ENCODE data around the gene RORC. TPM values are rescaled to one million over a fixed set of nuclear protein-coding genes. Genes with fewer than 3 reads are reported as not detected.
A peak's percentile ranks its signal among the peaks of the same experiment; 100 is the strongest.

Gene RORC
- total and polyA plus RNA-seq, 2 donors (not counting 1 experiment from before 2014, with no cell fraction given), result 0.17 TPM; not detected in 1

DNA sequence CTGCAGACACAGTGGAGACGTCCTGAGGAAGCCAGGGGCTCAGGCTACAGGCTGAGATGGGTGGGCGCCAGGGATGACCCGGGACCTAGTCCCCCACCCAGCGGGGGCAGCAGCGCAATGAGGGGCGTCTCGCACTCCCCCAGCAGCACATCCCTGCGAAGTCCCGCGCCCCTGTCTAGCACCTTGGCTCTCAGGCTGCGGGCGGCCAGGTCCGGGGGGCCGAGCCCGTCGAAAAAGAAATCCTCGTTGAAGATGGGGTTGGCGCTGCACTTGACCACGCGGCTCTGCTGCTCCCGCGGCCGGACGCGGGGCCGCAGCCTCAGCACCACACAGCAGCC, 6.3 kb upstream of the RORC start:
- Histone ChIP-seq H2AFZ (ENCODE audit: low read length) (no peak overlapping the region), H3K9ac (ENCODE audit: insufficient read depth, low read length) (no peak overlapping the region), H3K4me3 (replicated peaks in 1 of 4; ENCODE audit: control extremely low read depth in 1 of 4, insufficient read depth in 1 of 4, low read depth in 3 of 4, low read length in 4 of 4) (no peak overlapping the region), H3K4me2 (ENCODE audit: extremely low read depth, insufficient read depth, low read length) (no peak overlapping the region), H3K36me3 (ENCODE audit: control insufficient read depth, insufficient read depth, low read length) (no peaks in the 10 kb centered on the region), H3K4me1 (ENCODE audit: control insufficient read depth, extremely low read depth, insufficient read depth, low read length) (no peaks in the 10 kb centered on the region), H4K20me1 (ENCODE audit: control insufficient read depth, extremely low read depth, insufficient read depth, low read length) (no peaks in the 10 kb centered on the region), H3K9me3 (ENCODE audit: control insufficient read depth, insufficient read depth, low read depth, low read length) (no peaks in the 10 kb centered on the region), H3K79me2 (ENCODE audit: control insufficient read depth, insufficient read depth, low read length) (no peaks in the 10 kb centered on the region), H3K27me3 (ENCODE audit: control insufficient read depth, insufficient read depth, low read length) (peaks cover 46% of the 10 kb centered on the region), H3K27ac (ENCODE audit: insufficient read depth, low read length) (no peak overlapping the region)
- DNase-seq (ENCODE audit: low read depth in 2 of 2), result no peak
- TF ChIP-seq EZH2 (IDR thresholded peaks at IDR 0.05; ENCODE audit: low read length, missing control alignments), result peak; percentile 87
- TF ChIP-seq, protein P1, sequence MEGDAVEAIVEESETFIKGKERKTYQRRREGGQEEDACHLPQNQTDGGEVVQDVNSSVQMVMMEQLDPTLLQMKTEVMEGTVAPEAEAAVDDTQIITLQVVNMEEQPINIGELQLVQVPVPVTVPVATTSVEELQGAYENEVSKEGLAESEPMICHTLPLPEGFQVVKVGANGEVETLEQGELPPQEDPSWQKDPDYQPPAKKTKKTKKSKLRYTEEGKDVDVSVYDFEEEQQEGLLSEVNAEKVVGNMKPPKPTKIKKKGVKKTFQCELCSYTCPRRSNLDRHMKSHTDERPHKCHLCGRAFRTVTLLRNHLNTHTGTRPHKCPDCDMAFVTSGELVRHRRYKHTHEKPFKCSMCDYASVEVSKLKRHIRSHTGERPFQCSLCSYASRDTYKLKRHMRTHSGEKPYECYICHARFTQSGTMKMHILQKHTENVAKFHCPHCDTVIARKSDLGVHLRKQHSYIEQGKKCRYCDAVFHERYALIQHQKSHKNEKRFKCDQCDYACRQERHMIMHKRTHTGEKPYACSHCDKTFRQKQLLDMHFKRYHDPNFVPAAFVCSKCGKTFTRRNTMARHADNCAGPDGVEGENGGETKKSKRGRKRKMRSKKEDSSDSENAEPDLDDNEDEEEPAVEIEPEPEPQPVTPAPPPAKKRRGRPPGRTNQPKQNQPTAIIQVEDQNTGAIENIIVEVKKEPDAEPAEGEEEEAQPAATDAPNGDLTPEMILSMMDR (conservative IDR thresholded peaks at IDR 0.05 in 1 of 2, IDR thresholded peaks at IDR 0.05 in 1 of 2; ENCODE audit: low read depth in 1 of 2, low read length in 2 of 2), result no peak

DNA sequence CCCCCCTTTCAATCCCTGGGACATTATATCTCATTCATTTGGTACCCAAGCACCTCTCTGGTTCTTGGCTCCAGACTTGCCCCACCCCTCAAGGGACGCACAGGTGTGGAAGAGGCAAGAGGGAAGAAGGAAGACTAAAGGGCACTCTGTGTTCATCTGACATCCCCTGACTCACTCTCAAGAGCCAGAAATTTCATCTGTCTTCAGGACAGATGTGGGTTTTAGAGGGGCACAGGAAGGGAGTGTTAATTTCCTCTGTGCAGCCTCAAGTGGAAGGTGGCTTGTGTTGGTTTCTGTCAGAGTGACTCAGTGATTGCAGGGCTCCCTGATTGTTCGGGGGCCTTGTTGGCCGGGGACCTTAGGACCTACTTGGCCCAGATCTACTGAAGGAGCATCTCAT, 5.6 kb upstream of the RORC start:
- H3K4me2 ChIP-seq (ENCODE audit: extremely low read depth, insufficient read depth, low read length), result no peak overlapping the region
- H3K9me3 ChIP-seq (ENCODE audit: control insufficient read depth, insufficient read depth, low read depth, low read length), result no peaks in the 10 kb centered on the region
- H3K36me3 ChIP-seq (ENCODE audit: control insufficient read depth, insufficient read depth, low read length), result no peaks in the 10 kb centered on the region
- no peak overlapping the region for H3K27ac ChIP-seq (ENCODE audit: insufficient read depth, low read length)
- H3K27me3 ChIP-seq (ENCODE audit: control insufficient read depth, insufficient read depth, low read length), result peaks cover 46% of the 10 kb centered on the region
- no peaks in the 10 kb centered on the region for H3K4me1 ChIP-seq (ENCODE audit: control insufficient read depth, extremely low read depth, insufficient read depth, low read length)
- no peaks in the 10 kb centered on the region for H3K79me2 ChIP-seq (ENCODE audit: control insufficient read depth, insufficient read depth, low read length)
- no peak for DNase-seq (ENCODE audit: low read depth in 2 of 2)
- no peak overlapping the region for H3K9ac ChIP-seq (ENCODE audit: insufficient read depth, low read length)
- no peak overlapping the region for H2AFZ ChIP-seq (ENCODE audit: low read length)
- no peak overlapping the region for H3K4me3 ChIP-seq (replicated peaks in 1 of 4; ENCODE audit: control extremely low read depth in 1 of 4, insufficient read depth in 1 of 4, low read depth in 3 of 4, low read length in 4 of 4)
- TF ChIP-seq, protein P1 (conservative IDR thresholded peaks at IDR 0.05 in 1 of 2, IDR thresholded peaks at IDR 0.05 in 1 of 2; ENCODE audit: low read depth in 1 of 2, low read length in 2 of 2), result no peak
- no peak for TF ChIP-seq EZH2 (IDR thresholded peaks at IDR 0.05; ENCODE audit: low read length, missing control alignments)
- no peaks in the 10 kb centered on the region for H4K20me1 ChIP-seq (ENCODE audit: control insufficient read depth, extremely low read depth, insufficient read depth, low read length)

DNA sequence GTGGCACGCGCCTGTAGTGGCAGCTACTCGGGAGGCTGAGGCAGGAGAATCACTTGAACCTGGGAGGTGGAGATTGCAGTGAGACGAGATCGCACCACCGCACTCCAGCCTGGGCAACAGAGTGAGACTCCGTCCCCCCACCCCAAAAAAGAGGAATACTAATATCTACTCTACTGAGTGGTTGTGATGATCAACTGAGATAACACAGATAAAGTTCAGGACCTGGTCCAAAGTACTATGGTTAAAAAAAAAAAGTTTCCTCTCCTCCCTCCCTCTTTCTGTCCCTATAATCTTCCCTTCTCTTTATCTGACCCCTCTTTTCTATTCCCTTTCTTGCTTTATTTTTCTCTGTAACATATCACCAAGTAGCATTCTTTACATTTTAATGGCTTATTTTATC, 4.0 kb upstream of the RORC start:
- H3K36me3 ChIP-seq (ENCODE audit: control insufficient read depth, insufficient read depth, low read length), result no peaks in the 10 kb centered on the region
- no peak overlapping the region for H3K4me2 ChIP-seq (ENCODE audit: extremely low read depth, insufficient read depth, low read length)
- no peak overlapping the region for H3K4me3 ChIP-seq (replicated peaks in 1 of 4; ENCODE audit: control extremely low read depth in 1 of 4, insufficient read depth in 1 of 4, low read depth in 3 of 4, low read length in 4 of 4)
- no peak overlapping the region for H3K9ac ChIP-seq (ENCODE audit: insufficient read depth, low read length)
- no peaks in the 10 kb centered on the region for H3K79me2 ChIP-seq (ENCODE audit: control insufficient read depth, insufficient read depth, low read length)
- no peak overlapping the region for H2AFZ ChIP-seq (ENCODE audit: low read length)
- DNase-seq (ENCODE audit: low read depth in 2 of 2), result no peak
- H3K9me3 ChIP-seq (ENCODE audit: control insufficient read depth, insufficient read depth, low read depth, low read length), result no peaks in the 10 kb centered on the region
- no peak overlapping the region for H3K27ac ChIP-seq (ENCODE audit: insufficient read depth, low read length)
- H3K27me3 ChIP-seq (ENCODE audit: control insufficient read depth, insufficient read depth, low read length), result peaks cover 44% of the 10 kb centered on the region
- no peaks in the 10 kb centered on the region for H3K4me1 ChIP-seq (ENCODE audit: control insufficient read depth, extremely low read depth, insufficient read depth, low read length)
- TF ChIP-seq EZH2 (IDR thresholded peaks at IDR 0.05; ENCODE audit: low read length, missing control alignments), result no peak
- TF ChIP-seq, protein P1 (conservative IDR thresholded peaks at IDR 0.05 in 1 of 2, IDR thresholded peaks at IDR 0.05 in 1 of 2; ENCODE audit: low read depth in 1 of 2, low read length in 2 of 2), result no peak
- no peaks in the 10 kb centered on the region for H4K20me1 ChIP-seq (ENCODE audit: control insufficient read depth, extremely low read depth, insufficient read depth, low read length)

All from fibroblast of lung (primary cell).